ENCODE data around the gene ARHGEF16.

The ARHGEF16 gene

GRCh38 chr1:3492545-3493246, 38.2 kb downstream of the ARHGEF16 start:
- Histone ChIP-seq H3K4me1 (ENCODE audit: insufficient read depth, low read length) (no peaks in the 10 kb centered on the region), H3K4me3 (ENCODE audit: low read length) (no peak overlapping the region), H3K27ac (ENCODE audit: low read depth, low read length) (no peak overlapping the region), H3K9me3 (ENCODE audit: insufficient read depth, low read depth, low read length) (peaks cover 6% of the 10 kb centered on the region; the same call in 1 of the 2 replicates), H3K9ac (ENCODE audit: low read depth, low read length) (no peak overlapping the region), H3K27me3 (ENCODE audit: insufficient read depth, low read length) (no peaks in the 10 kb centered on the region), H3K36me3 (ENCODE audit: insufficient read depth, low read length) (no peaks in the 10 kb centered on the region; the same call in 1 of the 2 replicates)
- 92% methylated on average over 17 of the region's 17 CpGs for WGBS

- no peak overlapping the region for H3K9ac ChIP-seq (ENCODE audit: low read depth, low read length)
- H3K4me1 ChIP-seq (ENCODE audit: insufficient read depth, low read length): no peaks in the 10 kb centered on the region
- H3K36me3 ChIP-seq (ENCODE audit: insufficient read depth, low read length): no peaks in the 10 kb centered on the region
- no peak overlapping the region for H3K4me3 ChIP-seq (ENCODE audit: low read length)
- 93% methylated on average over 34 of the region's 34 CpGs for WGBS
- H3K27ac ChIP-seq (ENCODE audit: low read depth, low read length): no peak overlapping the region
- no peaks in the 10 kb centered on the region for H3K27me3 ChIP-seq (ENCODE audit: insufficient read depth, low read length)
- no peaks in the 10 kb centered on the region for H3K9me3 ChIP-seq (ENCODE audit: insufficient read depth, low read depth, low read length)
Measured at GRCh38 chr1:3494321-3495308, 40.1 kb downstream of the ARHGEF16 start.

DNA sequence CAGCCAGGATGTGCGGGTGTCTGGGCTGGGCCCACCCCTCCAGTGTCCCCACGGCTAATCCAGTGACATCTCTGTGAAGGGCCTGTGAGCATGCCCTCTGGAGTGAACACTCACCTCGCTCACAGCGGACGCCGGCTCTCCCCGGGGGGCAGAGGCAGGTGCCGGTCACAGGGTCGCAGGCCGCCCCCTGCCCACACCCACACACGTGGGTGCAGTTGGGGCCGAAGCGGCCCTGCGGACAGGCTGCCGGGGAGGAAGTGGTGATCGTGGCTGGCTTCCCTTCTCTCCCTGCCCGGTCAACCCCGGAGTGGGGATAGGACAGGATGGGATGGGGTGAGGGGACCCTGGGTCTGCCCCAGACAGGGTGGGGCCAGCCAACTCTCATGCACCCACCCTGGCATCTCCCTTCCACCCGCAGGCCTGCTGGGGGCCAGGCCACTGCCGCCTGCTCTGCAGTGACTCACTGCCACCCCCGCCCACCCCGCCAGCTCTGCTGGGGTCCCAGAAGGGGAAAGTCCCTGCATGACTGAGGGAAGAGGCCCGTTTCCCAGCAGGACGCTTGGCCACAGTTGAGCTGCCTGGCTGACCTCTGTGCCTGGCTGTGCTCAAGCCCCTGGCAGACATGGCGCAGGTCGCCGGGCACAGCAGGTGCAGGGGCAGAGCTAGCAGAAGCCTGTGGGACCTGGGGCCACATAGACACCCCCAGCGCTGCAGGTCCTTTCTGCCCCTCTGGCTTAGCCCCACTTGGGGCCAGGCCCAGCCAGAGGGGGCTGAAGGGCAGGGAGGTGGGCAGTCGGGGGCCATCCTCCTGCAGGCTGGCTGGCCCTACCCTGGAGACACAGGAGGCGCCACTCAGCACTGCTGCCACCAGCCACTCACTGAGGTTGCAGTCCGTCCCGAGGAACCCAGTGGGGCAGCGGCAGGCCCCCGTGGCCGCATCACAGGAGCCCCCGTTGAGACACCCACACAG, 41.6 kb downstream of the ARHGEF16 start:
- no peak overlapping the region for H3K9ac ChIP-seq (ENCODE audit: low read depth, low read length)
- no peaks in the 10 kb centered on the region for H3K27me3 ChIP-seq (ENCODE audit: insufficient read depth, low read length)
- no peak overlapping the region for H3K27ac ChIP-seq (ENCODE audit: low read depth, low read length)
- no peak overlapping the region for H3K4me3 ChIP-seq (ENCODE audit: low read length)
- no peaks in the 10 kb centered on the region for H3K9me3 ChIP-seq (ENCODE audit: insufficient read depth, low read depth, low read length)
- H3K36me3 ChIP-seq (ENCODE audit: insufficient read depth, low read length): no peaks in the 10 kb centered on the region
- 89% methylated on average over 35 of the region's 36 CpGs for WGBS
- no peaks in the 10 kb centered on the region for H3K4me1 ChIP-seq (ENCODE audit: insufficient read depth, low read length)

DNA sequence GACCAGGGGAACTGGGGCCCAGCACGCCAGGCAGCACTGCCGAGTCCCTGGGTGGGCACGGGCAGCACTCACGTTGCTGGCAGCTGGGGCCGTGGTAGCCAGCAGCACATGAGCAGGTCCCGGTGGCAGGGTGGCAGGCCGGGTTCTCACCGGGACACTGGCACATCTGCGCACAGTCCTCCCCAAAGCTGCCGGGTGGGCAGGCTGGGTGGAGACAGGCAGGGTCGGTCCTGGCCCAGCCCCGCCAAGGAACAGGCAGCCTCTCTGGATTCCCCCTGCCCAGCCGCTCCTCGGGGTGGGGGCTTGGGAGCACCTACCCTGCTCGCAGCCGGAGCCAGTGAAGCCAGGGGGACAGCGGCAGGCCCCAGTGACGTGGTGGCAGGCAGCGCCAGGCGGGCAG, 42.5 kb downstream of the ARHGEF16 start:
- 94% methylated on average over 20 of the region's 20 CpGs for WGBS
- H3K4me1 ChIP-seq (ENCODE audit: insufficient read depth, low read length): no peaks in the 10 kb centered on the region
- H3K36me3 ChIP-seq (ENCODE audit: insufficient read depth, low read length): no peaks in the 10 kb centered on the region
- H3K27ac ChIP-seq (ENCODE audit: low read depth, low read length): no peak overlapping the region
- H3K4me3 ChIP-seq (ENCODE audit: low read length): no peak overlapping the region
- H3K9ac ChIP-seq (ENCODE audit: low read depth, low read length): no peak overlapping the region
- H3K27me3 ChIP-seq (ENCODE audit: insufficient read depth, low read length): no peaks in the 10 kb centered on the region
- H3K9me3 ChIP-seq (ENCODE audit: insufficient read depth, low read depth, low read length): no peaks in the 10 kb centered on the region

DNA sequence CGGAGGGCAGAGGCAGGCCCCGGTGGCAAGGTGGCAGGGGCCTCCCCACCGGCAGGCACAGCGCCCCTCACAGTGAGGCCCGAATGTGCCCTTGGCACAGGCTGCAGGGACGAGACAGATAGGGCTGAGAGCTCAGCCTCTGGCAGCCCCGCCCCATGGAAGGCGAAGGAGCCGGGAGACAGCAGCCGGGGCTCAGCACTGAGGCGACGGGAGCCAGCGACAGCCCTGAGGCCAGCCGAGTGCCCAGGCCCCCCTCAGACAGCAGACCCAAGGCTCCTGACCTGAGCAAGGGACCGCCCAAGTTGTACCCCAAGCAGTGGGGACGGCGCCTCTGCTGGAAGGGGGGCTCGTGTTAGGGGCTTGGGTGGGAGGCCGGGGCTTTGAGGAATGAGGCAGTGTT, 43.1 kb downstream of the ARHGEF16 start:
- WGBS: 89% methylated on average over 19 of the region's 19 CpGs

GRCh38 chr1:3498246-3498930, 43.9 kb downstream of the ARHGEF16 start:
- H3K27me3 ChIP-seq (ENCODE audit: insufficient read depth, low read length): no peaks in the 10 kb centered on the region
- H3K9ac ChIP-seq (ENCODE audit: low read depth, low read length): no peak overlapping the region
- no peak overlapping the region for H3K4me3 ChIP-seq (ENCODE audit: low read length)
- no peak overlapping the region for H3K27ac ChIP-seq (ENCODE audit: low read depth, low read length)
- no peaks in the 10 kb centered on the region for H3K4me1 ChIP-seq (ENCODE audit: insufficient read depth, low read length)
- WGBS: 92% methylated on average over 26 of the region's 26 CpGs
- no peaks in the 10 kb centered on the region for H3K36me3 ChIP-seq (ENCODE audit: insufficient read depth, low read length)
- no peaks in the 10 kb centered on the region for H3K9me3 ChIP-seq (ENCODE audit: insufficient read depth, low read depth, low read length)

More for the DNA sequence above, 43.1 kb downstream of the ARHGEF16 start:
- H3K36me3 ChIP-seq (ENCODE audit: insufficient read depth, low read length): no peaks in the 10 kb centered on the region
- H3K4me3 ChIP-seq (ENCODE audit: low read length): no peak overlapping the region
- no peak overlapping the region for H3K27ac ChIP-seq (ENCODE audit: low read depth, low read length)
- H3K27me3 ChIP-seq (ENCODE audit: insufficient read depth, low read length): no peaks in the 10 kb centered on the region
- H3K4me1 ChIP-seq (ENCODE audit: insufficient read depth, low read length): no peaks in the 10 kb centered on the region
- no peak overlapping the region for H3K9ac ChIP-seq (ENCODE audit: low read depth, low read length)
- H3K9me3 ChIP-seq (ENCODE audit: insufficient read depth, low read depth, low read length): no peaks in the 10 kb centered on the region

GRCh38 chr1:3498986-3499385, 44.5 kb downstream of the ARHGEF16 start:
- Histone ChIP-seq H3K4me1 (ENCODE audit: insufficient read depth, low read length) (no peaks in the 10 kb centered on the region), H3K27ac (ENCODE audit: low read depth, low read length) (no peak overlapping the region), H3K36me3 (ENCODE audit: insufficient read depth, low read length) (no peaks in the 10 kb centered on the region), H3K9ac (ENCODE audit: low read depth, low read length) (no peak overlapping the region), H3K4me3 (ENCODE audit: low read length) (no peak overlapping the region), H3K9me3 (ENCODE audit: insufficient read depth, low read depth, low read length) (no peaks in the 10 kb centered on the region), H3K27me3 (ENCODE audit: insufficient read depth, low read length) (no peaks in the 10 kb centered on the region)
- 95% methylated on average over 8 of the region's 8 CpGs for whole genome bisulfite sequencing

DNA sequence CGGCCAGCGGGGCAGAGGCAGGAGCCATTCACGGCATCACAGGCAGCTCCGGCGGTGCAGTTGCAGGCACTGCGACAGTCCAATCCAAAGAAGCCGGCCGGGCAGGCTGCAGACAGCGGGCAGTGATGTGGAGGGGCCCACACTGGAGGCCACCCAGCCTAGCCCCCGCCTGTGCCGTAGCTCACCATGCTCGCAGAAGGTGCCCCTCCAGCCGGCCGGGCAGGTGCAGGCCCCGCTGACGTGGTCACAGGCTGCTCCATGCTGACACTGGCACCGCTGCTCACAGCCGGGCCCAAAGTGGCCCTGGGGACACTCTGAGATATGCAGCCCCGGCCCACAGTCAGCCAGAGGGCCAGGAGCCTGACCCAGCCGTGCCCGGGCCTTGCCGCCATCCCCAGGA, 45.1 kb downstream of the ARHGEF16 start:
- Histone ChIP-seq H3K27me3 (ENCODE audit: insufficient read depth, low read length) (no peaks in the 10 kb centered on the region), H3K36me3 (ENCODE audit: insufficient read depth, low read length) (no peaks in the 10 kb centered on the region), H3K4me1 (ENCODE audit: insufficient read depth, low read length) (no peaks in the 10 kb centered on the region), H3K27ac (ENCODE audit: low read depth, low read length) (no peak overlapping the region), H3K9me3 (ENCODE audit: insufficient read depth, low read depth, low read length) (no peaks in the 10 kb centered on the region), H3K9ac (ENCODE audit: low read depth, low read length) (no peak overlapping the region), H3K4me3 (ENCODE audit: low read length) (no peak overlapping the region)
- 90% methylated on average over 22 of the region's 22 CpGs for WGBS

GRCh38 chr1:3500265-3500835, 45.9 kb downstream of the ARHGEF16 start:
- no peak overlapping the region for H3K4me3 ChIP-seq (ENCODE audit: low read length)
- no peaks in the 10 kb centered on the region for H3K9me3 ChIP-seq (ENCODE audit: insufficient read depth, low read depth, low read length)
- no peaks in the 10 kb centered on the region for H3K4me1 ChIP-seq (ENCODE audit: insufficient read depth, low read length)
- no peak overlapping the region for H3K9ac ChIP-seq (ENCODE audit: low read depth, low read length)
- WGBS: 94% methylated on average over 32 of the region's 32 CpGs
- H3K36me3 ChIP-seq (ENCODE audit: insufficient read depth, low read length): no peaks in the 10 kb centered on the region
- no peak overlapping the region for H3K27ac ChIP-seq (ENCODE audit: low read depth, low read length)
- H3K27me3 ChIP-seq (ENCODE audit: insufficient read depth, low read length): no peaks in the 10 kb centered on the region

GRCh38 chr1:3501437-3501836, 47.0 kb downstream of the ARHGEF16 start:
- H3K27ac ChIP-seq (ENCODE audit: low read depth, low read length): no peak overlapping the region
- no peaks in the 10 kb centered on the region for H3K4me1 ChIP-seq (ENCODE audit: insufficient read depth, low read length)
- no peaks in the 10 kb centered on the region for H3K9me3 ChIP-seq (ENCODE audit: insufficient read depth, low read depth, low read length)
- H3K27me3 ChIP-seq (ENCODE audit: insufficient read depth, low read length): no peaks in the 10 kb centered on the region
- WGBS: 86% methylated on average over 17 of the region's 17 CpGs
- H3K9ac ChIP-seq (ENCODE audit: low read depth, low read length): no peak overlapping the region
- no peak overlapping the region for H3K4me3 ChIP-seq (ENCODE audit: low read length)
- no peaks in the 10 kb centered on the region for H3K36me3 ChIP-seq (ENCODE audit: insufficient read depth, low read length)

Data from HUES64 (cell line).